Right ventricle myocardium inferior (tissue), 1 donor: ENCODE measurements around the gene FCHSD2. TPM values are rescaled to one million over a fixed set of nuclear protein-coding genes. Genes with fewer than 3 reads are reported as not detected.
A peak's percentile ranks its signal among the peaks of the same experiment; 100 is the strongest.

Source experiments
- ATAC-seq: fragments of 200-7000 bp; cut with Tn5 transposase; one replicate; pipeline ENCODE4 v1.9.1; 2020; ENCODE audit warnings: mild to moderate bottlenecking, moderate library complexity
- DNase-seq: peaks from one replicate; pipeline ENCODE4 v3.0.0; 2021; ENCODE audit errors: missing footprints
- intact Hi-C: fragments of 100-400 bp; cut with DNase I; formaldehyde crosslinking; loops from one replicate; pipeline ENCODE4 v1.11.0; 2022
- total RNA-seq: library from RNA; stranded (reverse); fragmentation: NEBNext Ultra II Directional; extraction: Animal tissue kit (Norgen Biotek cat#: 25700); gene quantifications from one replicate; pipeline ENCODE4 v1.2.1, GENCODE V29; 2021
- donor health status: DM: no; HTN: yes; CAD: no; lungs with severe emphysema.

FCHSD2 gene
- total RNA-seq, 1 donor from 2014 or later, result 36.6 TPM

GRCh38 chr11:72969894-72970335 lies 172.2 kb downstream of the FCHSD2 start:
- ATAC-seq, result no peak
- intact Hi-C loops, result no loop called here

DNA sequence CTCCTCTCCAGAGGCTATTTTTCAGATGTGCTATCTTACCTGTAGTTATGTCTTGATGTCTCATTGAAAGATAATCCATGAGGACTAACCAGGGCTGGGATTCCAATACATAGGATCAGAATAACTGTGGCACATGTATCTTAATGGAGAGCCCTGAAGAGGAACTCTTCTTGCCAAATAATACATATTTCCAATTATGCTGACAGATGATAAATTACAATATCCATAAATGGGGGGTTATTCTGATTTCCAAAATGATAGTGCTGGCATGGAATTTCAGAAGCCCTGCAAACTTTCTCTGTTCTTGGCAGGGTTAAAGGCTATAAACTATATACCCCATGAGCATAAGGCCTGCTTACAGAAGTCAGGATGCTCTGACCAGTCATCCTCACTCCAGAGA lies 173.7 kb downstream of the FCHSD2 start:
- intact Hi-C loops, result no loop called here
- ATAC-seq (no peak), DNase-seq (no peak)

More at GRCh38 chr11:72969894-72970335, 172.2 kb downstream of the FCHSD2 start:
- no peak for DNase-seq

- ATAC-seq (no peak), DNase-seq (no peak)
Measured at GRCh38 chr11:72965672-72966071, 176.4 kb downstream of the FCHSD2 start.

GRCh38 chr11:72962717-72963116 lies 179.4 kb downstream of the FCHSD2 start:
- DNase-seq (no peak), ATAC-seq (no peak)
- intact Hi-C loops, result no loop called here

More at GRCh38 chr11:72965672-72966071, 176.4 kb downstream of the FCHSD2 start:
- intact Hi-C loops, result no loop called here

- intact Hi-C loops, result no loop called here
- no peak for ATAC-seq
- DNase-seq, result no peak
Measured at GRCh38 chr11:72962084-72962483, 180.0 kb downstream of the FCHSD2 start.

GRCh38 chr11:72959998-72960731 lies 182.0 kb downstream of the FCHSD2 start:
- intact Hi-C loops, result no loop called here
- no peak for DNase-seq
- peak; percentile 61 for ATAC-seq

GRCh38 chr11:72958791-72959190 lies 183.3 kb downstream of the FCHSD2 start:
- ATAC-seq, result no peak
- intact Hi-C loops, result no loop called here
- DNase-seq, result no peak

DNA sequence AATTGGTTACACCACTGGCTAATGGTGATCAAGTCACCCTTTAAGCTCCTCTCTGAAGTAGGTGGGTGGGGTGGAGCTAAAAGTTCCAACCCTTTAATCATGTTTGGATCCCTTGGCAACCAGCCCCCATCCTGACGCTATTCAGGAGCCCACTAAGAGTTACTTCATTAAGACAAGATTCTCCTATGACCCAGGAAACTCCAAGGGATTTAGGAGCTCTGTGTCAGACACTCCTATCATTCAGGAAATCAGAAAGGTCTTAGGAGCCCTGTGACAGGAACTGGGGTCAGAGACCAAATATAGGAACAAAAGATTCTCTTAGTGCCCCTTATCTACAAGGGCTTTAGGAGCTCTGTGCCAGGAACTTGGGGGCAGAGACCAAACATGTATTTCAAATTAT lies 186.7 kb downstream of the FCHSD2 start:
- ATAC-seq (peak; percentile 21), DNase-seq (no peak)
- intact Hi-C loops, result no loop called here

DNA sequence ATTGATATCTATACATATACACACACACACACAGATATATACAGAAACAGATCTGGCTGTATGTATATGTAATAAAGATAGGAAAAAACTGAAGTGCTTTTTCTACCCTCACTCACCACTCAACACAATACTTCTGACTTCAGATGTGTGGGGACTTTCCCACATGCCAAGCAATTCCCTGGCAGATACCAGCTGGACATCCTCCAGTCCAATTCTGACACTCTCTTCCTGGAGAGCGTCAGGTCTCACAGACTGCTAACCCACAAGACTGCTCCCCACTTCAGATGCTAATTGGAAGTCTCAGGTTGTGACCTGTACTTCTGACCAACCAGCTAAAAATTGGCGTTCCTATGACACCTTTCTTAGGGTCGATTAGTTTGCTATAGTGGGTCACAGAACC lies 187.3 kb downstream of the FCHSD2 start:
- ATAC-seq, result peak; percentile 77
- intact Hi-C loops, result no loop called here
- no peak for DNase-seq

DNA sequence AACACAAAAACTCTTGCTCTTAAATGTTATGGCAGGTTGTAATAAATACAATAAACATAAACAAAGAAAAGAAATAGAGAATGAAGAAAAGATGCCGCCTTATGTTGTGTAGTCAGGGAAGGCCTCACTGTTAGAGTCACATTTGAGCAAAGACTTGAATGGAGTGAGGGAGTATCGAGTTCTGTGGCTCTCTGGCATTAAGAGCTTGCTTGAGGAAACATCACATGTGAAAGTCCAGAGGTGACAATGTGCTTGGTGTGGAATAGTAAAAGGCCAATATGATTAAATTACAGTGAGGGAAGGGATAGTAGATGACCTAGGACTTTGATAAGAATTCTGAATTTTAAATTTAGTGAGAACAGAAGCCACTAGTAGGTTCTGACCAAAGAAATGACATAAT lies 188.5 kb downstream of the FCHSD2 start:
- DNase-seq (no peak), ATAC-seq (no peak)
- intact Hi-C loops, result no loop called here

GRCh38 chr11:72951888-72952287 lies 190.2 kb downstream of the FCHSD2 start:
- intact Hi-C loops, result no loop called here
- ATAC-seq, result no peak
- DNase-seq, result no peak

- no peak for ATAC-seq
- intact Hi-C loops, result no loop called here
- peak; percentile 68 for DNase-seq
Measured at GRCh38 chr11:72951193-72951592, 190.9 kb downstream of the FCHSD2 start.

DNA sequence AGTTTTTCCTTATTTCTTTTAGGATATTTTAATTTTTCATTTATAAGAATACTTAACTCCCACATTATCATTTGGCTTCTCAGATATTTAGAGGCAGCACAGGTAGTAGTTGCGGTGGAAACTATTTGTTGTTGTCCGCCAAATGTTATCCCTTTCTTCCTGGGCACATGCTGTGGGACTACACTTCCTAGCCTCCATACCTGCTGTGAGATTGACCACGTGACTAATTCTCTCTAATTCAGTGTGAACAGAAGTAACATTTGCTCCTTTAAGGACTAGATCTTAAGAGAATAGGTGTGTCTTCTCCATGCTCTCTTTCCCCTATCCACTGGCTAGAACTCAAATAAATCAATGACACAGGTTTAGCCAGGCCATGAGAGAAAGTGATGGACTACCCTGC lies 191.4 kb downstream of the FCHSD2 start:
- ATAC-seq, result no peak
- intact Hi-C loops, result no loop called here

DNA sequence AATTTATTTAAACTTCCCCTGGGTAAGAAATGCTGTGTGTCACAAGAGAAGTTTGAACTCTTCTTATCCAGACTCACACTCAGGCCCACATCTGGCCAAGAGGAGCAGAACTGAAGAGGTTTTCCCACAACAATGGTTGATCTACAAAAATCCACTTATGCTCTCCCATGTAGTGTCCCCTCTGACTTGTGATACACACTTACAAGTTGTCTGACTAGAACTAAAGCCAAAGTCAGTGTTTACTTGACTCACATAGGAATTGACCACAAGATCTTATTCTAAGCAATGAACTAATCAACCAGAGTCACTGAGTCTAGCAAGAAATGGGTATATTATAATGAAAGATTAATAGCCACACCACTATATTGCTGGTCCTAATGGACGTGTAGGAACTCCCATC lies 194.9 kb downstream of the FCHSD2 start:
- ATAC-seq, result no peak

More for the DNA sequence above, 191.4 kb downstream of the FCHSD2 start:
- DNase-seq, result no peak

GRCh38 chr11:72943664-72944063 lies 198.5 kb downstream of the FCHSD2 start:
- DNase-seq (no peak), ATAC-seq (no peak)
- intact Hi-C loops, result no loop called here

More for the DNA sequence above, 194.9 kb downstream of the FCHSD2 start:
- intact Hi-C loops, result no loop called here
- no peak for DNase-seq

DNA sequence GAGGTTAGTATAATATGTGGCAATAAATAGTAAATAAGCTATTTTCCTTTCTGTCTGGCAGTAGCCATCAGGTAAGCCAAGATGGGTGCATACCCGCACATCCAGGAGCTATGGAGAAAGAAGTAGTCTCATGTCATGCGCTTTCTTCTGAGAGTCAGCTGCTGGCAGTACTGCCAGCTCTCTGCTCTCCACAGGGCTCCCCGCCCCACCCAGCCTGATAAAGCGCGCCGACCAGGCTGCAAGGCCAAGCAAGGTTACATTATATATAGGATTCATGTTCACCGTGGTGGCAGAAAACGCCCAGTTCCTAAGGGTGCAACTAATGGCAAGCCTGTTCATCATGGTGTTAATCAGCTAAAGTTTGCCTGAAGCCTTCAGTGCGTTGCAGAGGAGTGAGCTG lies 201.7 kb downstream of the FCHSD2 start:
- ATAC-seq, result peak; percentile 63

DNA sequence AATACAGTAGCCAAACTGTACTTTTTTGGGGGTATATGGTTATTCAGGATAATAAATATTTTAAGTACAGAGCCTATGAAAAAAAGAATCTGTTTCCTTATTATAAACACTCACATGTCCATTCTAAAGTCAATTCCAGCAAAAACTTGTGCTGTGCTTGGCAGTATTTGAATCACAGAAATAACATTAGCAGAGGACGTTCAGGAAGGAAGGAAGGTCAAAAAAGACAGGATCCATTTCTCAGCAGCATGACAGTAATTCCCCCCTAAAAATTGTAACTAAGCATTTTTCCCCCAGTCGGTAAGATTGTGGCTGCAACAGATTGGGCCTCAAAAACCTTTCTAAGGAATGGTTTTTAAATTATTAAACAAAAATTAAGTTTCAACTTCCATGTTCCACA lies 203.1 kb downstream of the FCHSD2 start:
- intact Hi-C loops, result no loop called here
- DNase-seq, result no peak
- no peak for ATAC-seq

More for the DNA sequence above, 201.7 kb downstream of the FCHSD2 start:
- intact Hi-C loops, result no loop called here
- no peak for DNase-seq

DNA sequence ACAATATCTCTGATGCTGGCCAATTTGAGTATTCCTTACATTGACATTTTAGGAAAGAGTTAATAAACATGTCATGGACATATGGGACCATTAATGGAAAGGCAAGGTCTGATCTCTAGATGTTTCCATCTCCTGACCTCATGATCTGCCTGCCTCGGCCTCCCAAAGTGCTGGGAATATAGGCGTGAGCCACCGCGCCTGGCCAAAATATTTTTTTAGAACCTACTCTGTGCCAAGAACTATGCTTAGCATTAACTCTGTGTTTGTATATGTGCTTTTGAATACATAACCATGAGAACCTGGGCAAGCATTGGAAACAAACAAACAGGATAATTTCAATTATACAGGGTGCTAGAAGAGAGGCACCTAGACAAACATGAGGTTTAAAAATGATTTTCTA lies 204.7 kb downstream of the FCHSD2 start:
- intact Hi-C loops, result no loop called here
- DNase-seq (no peak), ATAC-seq (no peak)

- no peak for DNase-seq
- ATAC-seq, result no peak
- intact Hi-C loops, result no loop called here
Measured at GRCh38 chr11:72935700-72936099, 206.4 kb downstream of the FCHSD2 start.

DNA sequence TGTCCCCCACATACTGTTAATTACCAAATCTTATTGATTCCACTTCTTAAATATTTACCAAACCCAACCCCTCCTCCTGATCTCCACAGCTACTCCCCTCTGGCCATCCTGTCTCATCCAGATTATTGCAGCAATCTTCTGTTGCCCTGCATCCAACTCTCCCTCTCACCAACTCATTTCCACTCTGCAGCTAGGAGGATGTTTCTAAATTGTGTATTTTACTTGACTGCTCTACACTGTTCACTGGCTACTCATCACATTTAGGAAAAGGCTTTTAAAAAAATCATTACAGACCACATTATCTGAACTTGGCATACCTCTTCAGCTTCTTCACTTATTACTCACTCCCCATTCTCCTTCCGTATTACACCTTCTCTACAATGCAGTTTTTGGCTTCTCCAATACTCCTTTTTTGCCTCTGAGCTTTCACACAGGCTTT lies 210.0 kb downstream of the FCHSD2 start:
- ATAC-seq (no peak), DNase-seq (no peak)
- intact Hi-C loops, result no loop called here

DNA sequence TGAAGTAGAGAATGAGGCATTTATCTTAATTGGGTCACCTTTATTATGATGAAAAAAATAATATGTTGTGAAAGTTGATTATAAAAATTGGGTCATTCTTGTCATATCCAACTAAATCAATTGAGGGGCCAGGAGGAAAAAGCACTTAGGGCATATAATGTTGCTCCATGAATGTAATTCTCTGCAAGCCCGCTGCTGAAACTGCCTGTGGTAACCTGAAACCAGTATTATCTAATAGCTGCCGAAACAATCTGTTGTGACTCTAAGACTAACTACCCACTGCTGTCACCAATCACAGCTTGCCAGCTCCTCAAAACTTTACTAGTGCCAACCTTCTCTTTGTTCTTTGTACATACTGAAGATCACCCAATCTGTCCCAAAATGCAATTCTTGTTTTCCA lies 212.1 kb downstream of the FCHSD2 start:
- ATAC-seq, result peak; percentile 69
- intact Hi-C loops, result no loop called here

More for the DNA sequence above, 212.1 kb downstream of the FCHSD2 start:
- DNase-seq, result no peak
